IMR-90 (cell line): ENCODE measurements around the gene HCN4. TPM values are rescaled to one million over a fixed set of nuclear protein-coding genes. Genes with fewer than 3 reads are reported as not detected.

ENCODE experiments used
- ATAC-seq: fragments of 200-7000 bp; cut with Tn5 transposase; 2 replicates; pipeline ENCODE4 v1.9.1; 2020; ENCODE audit warnings: low read depth, mild to moderate bottlenecking, moderate library complexity
- BruUV-seq: library from RNA; stranded (reverse); fragments of 400-500 nt; replicated peaks from 2 replicates; lab custom pipeline; 2021; lab: Mats Ljungman, UMichigan
- CTCF ChIA-PET: fragments of 300-600 bp; formaldehyde crosslinking; extraction: SDS; loops from one replicate; lab custom pipeline; 2021; ENCODE audit warnings: antibody characterized with exemption; lab: Yijun Ruan, JAX
- POLR2A ChIA-PET: fragments of 300-600 bp; sonication (Branson Sonifier 250); formaldehyde crosslinking; loops from one replicate; lab custom pipeline; 2022; ENCODE audit warnings: antibody characterized with exemption; ENCODE audit not compliant: unreplicated experiment; lab: Charles Lee
- DNase-seq: peaks from one replicate; pipeline ENCODE4 v3.0.0; 2013
- H2AFZ ChIP-seq: replicated peaks from 2 replicates; pipeline ENCODE3; 2013; ENCODE audit warnings: low read length, mild to moderate bottlenecking; ENCODE audit not compliant: poor library complexity
- H2AK5ac ChIP-seq: 2 replicates; pipeline ENCODE4 v1.6.1; 2013; ENCODE audit warnings: low read depth, low read length, inconsistent platforms
- H2AK9ac ChIP-seq: replicated peaks from 2 replicates; pipeline ENCODE3; 2013; ENCODE audit warnings: mild to moderate bottlenecking, low read depth, low read length, moderate library complexity; ENCODE audit not compliant: poor library complexity
- H2BK120ac ChIP-seq: 2 replicates; pipeline ENCODE4 v1.6.1; 2013; ENCODE audit warnings: low read depth, low read length, inconsistent platforms
- H2BK15ac ChIP-seq: 3 replicates; pipeline ENCODE4 v1.6.1; 2013; ENCODE audit warnings: low read depth, low read length, inconsistent platforms
- H2BK20ac ChIP-seq: 2 replicates; pipeline ENCODE4 v1.6.1; 2013; ENCODE audit warnings: low read depth, mild to moderate bottlenecking, inconsistent platforms, low read length, moderate library complexity
- H2BK5ac ChIP-seq: 2 replicates; pipeline ENCODE4 v1.6.1; 2013; ENCODE audit warnings: mild to moderate bottlenecking, low read depth, low read length, inconsistent platforms; ENCODE audit not compliant: poor library complexity, severe bottlenecking
- H3K14ac ChIP-seq: replicated peaks from 2 replicates; pipeline ENCODE4 v1.6.1; 2013; ENCODE audit warnings: low read depth, low read length, inconsistent platforms
- H3K18ac ChIP-seq: 2 replicates; pipeline ENCODE4 v1.6.1; 2013; ENCODE audit warnings: low read depth, low read length, control low read depth
- H3K23ac ChIP-seq: 2 replicates; pipeline ENCODE4 v1.6.1; 2013; ENCODE audit warnings: low read depth, low read length, inconsistent platforms
- H3K27ac ChIP-seq: 2 replicates; pipeline ENCODE4 v1.5.1; 2013; ENCODE audit warnings: mild to moderate bottlenecking, control low read depth, low read length; ENCODE audit not compliant: insufficient read depth
- H3K27me3 ChIP-seq: 2 replicates; pipeline ENCODE4 v1.6.1; 2013; ENCODE audit warnings: low read length; ENCODE audit not compliant: control insufficient read depth, insufficient read depth
- H3K36me3 ChIP-seq: 2 replicates; pipeline ENCODE4 v1.6.1; 2013; ENCODE audit warnings: low read length, mixed read lengths; ENCODE audit not compliant: control insufficient read depth, insufficient read depth
- H3K4ac ChIP-seq: 2 replicates; pipeline ENCODE4 v1.6.1; 2013; ENCODE audit warnings: low read depth, low read length, inconsistent platforms
- H3K4me1 ChIP-seq: 2 replicates; pipeline ENCODE4 v1.6.1; 2013; ENCODE audit warnings: low read length, mixed read lengths; ENCODE audit not compliant: control insufficient read depth, insufficient read depth
- H3K4me2 ChIP-seq: 2 replicates; pipeline ENCODE4 v1.6.1; 2013; ENCODE audit warnings: low read depth, mild to moderate bottlenecking, control low read depth, low read length, moderate library complexity
- H3K4me3 ChIP-seq: 2 replicates; pipeline ENCODE4 v1.5.1; 2013; ENCODE audit warnings: low read depth, mild to moderate bottlenecking, control low read depth, low read length, moderate library complexity; ENCODE audit not compliant: insufficient read depth
- H3K56ac ChIP-seq: 2 replicates; pipeline ENCODE4 v1.6.1; 2013; ENCODE audit warnings: low read length, inconsistent platforms; ENCODE audit not compliant: insufficient read depth; ENCODE audit errors: extremely low read depth
- H3K79me1 ChIP-seq, 2 experiments: 2 replicates each; pipeline ENCODE4 v1.6.1; 2013; ENCODE audit warnings: low read length in 2 of 2, inconsistent platforms in 1 of 2, low read depth in 1 of 2
- H3K9ac ChIP-seq: 2 replicates; pipeline ENCODE4 v1.6.1; 2013; ENCODE audit warnings: low read depth, low read length, control low read depth
- H3K9me1 ChIP-seq: 2 replicates; pipeline ENCODE4 v1.6.1; 2013; ENCODE audit warnings: low read length, inconsistent platforms; ENCODE audit not compliant: insufficient read depth
- H3K9me3 ChIP-seq: 2 replicates; pipeline ENCODE4 v1.6.1; 2013; ENCODE audit warnings: low read length; ENCODE audit not compliant: control insufficient read depth, insufficient read depth
- H4K20me1 ChIP-seq: 2 replicates; pipeline ENCODE4 v1.6.1; 2013; ENCODE audit warnings: low read length, inconsistent platforms; ENCODE audit not compliant: insufficient read depth
- H4K5ac ChIP-seq: 2 replicates; pipeline ENCODE4 v1.6.1; 2013; ENCODE audit warnings: mild to moderate bottlenecking, low read depth, low read length, control low read depth
- H4K8ac ChIP-seq, 2 experiments: 2 replicates each; pipeline ENCODE4 v1.6.1; 2013; ENCODE audit warnings: low read depth in 2 of 2, low read length in 2 of 2, control low read depth in 1 of 2, inconsistent platforms in 1 of 2
- H4K91ac ChIP-seq: 2 replicates; pipeline ENCODE4 v1.6.1; 2013; ENCODE audit warnings: low read depth, low read length, inconsistent platforms; ENCODE audit not compliant: insufficient read depth
- BHLHE40 ChIP-seq: fragments of 150-350 bp; IDR thresholded peaks from 2 replicates; pipeline ENCODE4 v1.6.1; 2016; ENCODE audit warnings: mild to moderate bottlenecking, low read depth, low read length
- CEBPB ChIP-seq: IDR thresholded peaks from 2 replicates; pipeline ENCODE4 v1.6.1; 2012; ENCODE audit warnings: low read depth, low read length, improper control_type of control experiment
- CHD1 ChIP-seq: IDR thresholded peaks from 2 replicates; pipeline ENCODE4 v1.6.1; 2012; ENCODE audit warnings: low read depth, low read length, improper control_type of control experiment
- MAFK ChIP-seq: IDR thresholded peaks from 2 replicates; pipeline ENCODE4 v1.6.1; 2012; ENCODE audit warnings: low read depth, low read length, improper control_type of control experiment
- MAZ ChIP-seq: IDR thresholded peaks from 2 replicates; pipeline ENCODE4 v1.6.1; 2012; ENCODE audit warnings: low read depth, mild to moderate bottlenecking, low read length, improper control_type of control experiment, moderate library complexity, borderline replicate concordance
- MXI1 ChIP-seq: IDR thresholded peaks from 2 replicates; pipeline ENCODE4 v1.6.1; 2012; ENCODE audit warnings: low read depth, mild to moderate bottlenecking, low read length, moderate library complexity, borderline replicate concordance
- NFE2L2 ChIP-seq: fragments of 150-350 bp; IDR thresholded peaks from 2 replicates; pipeline ENCODE4 v1.6.1; 2016; ENCODE audit warnings: low read depth, mild to moderate bottlenecking, low read length
- POLR2A ChIP-seq: IDR thresholded peaks from 2 replicates; pipeline ENCODE4 v1.6.1; 2012; ENCODE audit warnings: mild to moderate bottlenecking, low read depth, low read length
- RAD21 ChIP-seq: IDR thresholded peaks from 2 replicates; pipeline ENCODE4 v1.6.1; 2012; ENCODE audit warnings: low read length, improper control_type of control experiment
- RFX5 ChIP-seq: IDR thresholded peaks from 2 replicates; pipeline ENCODE4 v1.8.0; 2012; ENCODE audit warnings: low read depth, mild to moderate bottlenecking, low read length, moderate library complexity
- SMC3 ChIP-seq: fragments of 150-350 bp; IDR thresholded peaks from 2 replicates; pipeline ENCODE4 v1.6.1; 2016; ENCODE audit warnings: low read depth, mild to moderate bottlenecking, antibody characterized with exemption, low read length, moderate library complexity
- WGBS, 2 experiments: methylation state at CpG; one replicate each; pipeline versions ENCODE4 v1.1.5 to v1.1.7; 2013; ENCODE audit warnings: missing lambda C conversion rate in 2 of 2; ENCODE audit not compliant: insufficient read length in 1 of 2; ENCODE audit errors: extremely low coverage in 2 of 2; 5-methylcytosine and 5-hydroxymethylcytosine counted together
- dilution Hi-C: fragments of 300-500 bp; cut with HindIII; formaldehyde crosslinking; loops from one replicate; pipeline ENCODE4 v1.14.3; 2018; ENCODE audit warnings: low sequenced_read_pairs; ENCODE audit not compliant: unreplicated experiment
- in situ Hi-C: fragments of 300-500 bp; cut with MboI; formaldehyde crosslinking; loops from 3 replicates; pipeline ENCODE4 v1.14.3; 2019; ENCODE audit warnings: low sequenced_read_pairs, inconsistent platforms, mixed read lengths
- intact Hi-C: fragments of 100-400 bp; cut with micrococcal nuclease; formaldehyde crosslinking; loops from 2 replicates; pipeline ENCODE4 v1.10.0; 2022
- polyA plus RNA-seq, 3 experiments: library from polyadenylated mRNA; depleted of rRNA; stranded (reverse); fragments of >200 nt; gene quantifications; 2 replicates each; pipeline ENCODE4 v1.2.3, GENCODE V29; 2012; ENCODE audit warnings: low replicate concordance in 1 of 3
- total RNA-seq: library from RNA; depleted of rRNA; stranded (reverse); fragments of >200 nt; gene quantifications from 2 replicates; pipeline ENCODE4 v1.2.3, GENCODE V29; 2012
- TF ChIP-seq, protein P1 (sequence below): fragments of 150-350 bp; IDR thresholded peaks from 2 replicates; pipeline ENCODE4 v1.6.1; 2016; ENCODE audit warnings: low read depth, mild to moderate bottlenecking, low read length, moderate library complexity, borderline replicate concordance
- TF ChIP-seq, protein P2 (sequence below): conservative IDR thresholded peaks from 2 replicates; pipeline ENCODE4 v1.5.1; 2012; ENCODE audit warnings: mild to moderate bottlenecking, low read depth, low read length, improper control_type of control experiment

Gene HCN4
- total and polyA plus RNA-seq, 2 of the 4 experiments (the other 2 are of a cell fraction): not detected

DNA sequence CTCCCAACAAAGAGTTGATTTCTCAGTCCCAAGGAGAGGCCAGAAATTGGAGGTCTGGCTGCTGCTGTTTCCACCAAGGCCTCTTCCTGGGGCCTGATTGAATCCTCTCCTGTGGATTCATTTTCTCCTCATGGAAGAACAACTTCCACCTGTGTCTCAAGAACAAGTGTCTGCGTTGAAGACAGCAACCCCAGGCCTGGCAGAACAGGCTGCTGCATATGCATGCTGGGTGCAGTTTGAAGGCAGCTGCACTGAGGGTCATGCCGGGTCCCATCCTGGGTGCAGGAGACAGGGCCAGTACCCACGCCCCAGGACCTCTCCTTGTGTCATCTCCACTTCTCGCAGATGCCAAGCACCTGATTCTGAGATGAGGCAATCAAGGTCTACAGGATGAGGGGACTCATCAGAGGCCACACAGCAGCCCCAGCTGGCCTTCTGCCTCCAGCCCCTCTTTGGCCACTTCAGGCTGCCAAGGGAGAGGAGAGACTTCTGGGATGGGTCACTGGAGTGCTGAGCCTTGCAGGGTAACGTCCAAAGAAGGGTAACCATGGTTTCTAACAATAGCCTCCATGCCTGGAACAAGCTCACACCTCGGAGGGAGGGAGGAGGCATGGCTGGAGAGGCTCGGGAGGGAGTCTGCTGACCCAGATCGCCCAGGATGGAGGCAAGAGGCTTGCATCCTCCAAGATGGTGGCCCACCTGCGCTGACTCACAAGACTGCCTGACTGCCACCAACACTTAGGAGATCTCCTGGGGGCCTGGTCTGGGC lies 30.0 kb downstream of the HCN4 start:
- no peak overlapping the region for H3K14ac ChIP-seq
- no peak overlapping the region for H3K4ac ChIP-seq
- no peak overlapping the region for H2AK9ac ChIP-seq
- TF ChIP-seq RAD21 (no peak), CHD1 (no peak), MAZ (no peak), NFE2L2 (no peak), MAFK (no peak), CEBPB (no peak), SMC3 (no peak), RFX5 (no peak), POLR2A (no peak), MXI1 (no peak), BHLHE40 (no peak)
- TF ChIP-seq, protein P1, sequence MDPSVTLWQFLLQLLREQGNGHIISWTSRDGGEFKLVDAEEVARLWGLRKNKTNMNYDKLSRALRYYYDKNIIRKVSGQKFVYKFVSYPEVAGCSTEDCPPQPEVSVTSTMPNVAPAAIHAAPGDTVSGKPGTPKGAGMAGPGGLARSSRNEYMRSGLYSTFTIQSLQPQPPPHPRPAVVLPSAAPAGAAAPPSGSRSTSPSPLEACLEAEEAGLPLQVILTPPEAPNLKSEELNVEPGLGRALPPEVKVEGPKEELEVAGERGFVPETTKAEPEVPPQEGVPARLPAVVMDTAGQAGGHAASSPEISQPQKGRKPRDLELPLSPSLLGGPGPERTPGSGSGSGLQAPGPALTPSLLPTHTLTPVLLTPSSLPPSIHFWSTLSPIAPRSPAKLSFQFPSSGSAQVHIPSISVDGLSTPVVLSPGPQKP: no peak
- TF ChIP-seq, protein P2, sequence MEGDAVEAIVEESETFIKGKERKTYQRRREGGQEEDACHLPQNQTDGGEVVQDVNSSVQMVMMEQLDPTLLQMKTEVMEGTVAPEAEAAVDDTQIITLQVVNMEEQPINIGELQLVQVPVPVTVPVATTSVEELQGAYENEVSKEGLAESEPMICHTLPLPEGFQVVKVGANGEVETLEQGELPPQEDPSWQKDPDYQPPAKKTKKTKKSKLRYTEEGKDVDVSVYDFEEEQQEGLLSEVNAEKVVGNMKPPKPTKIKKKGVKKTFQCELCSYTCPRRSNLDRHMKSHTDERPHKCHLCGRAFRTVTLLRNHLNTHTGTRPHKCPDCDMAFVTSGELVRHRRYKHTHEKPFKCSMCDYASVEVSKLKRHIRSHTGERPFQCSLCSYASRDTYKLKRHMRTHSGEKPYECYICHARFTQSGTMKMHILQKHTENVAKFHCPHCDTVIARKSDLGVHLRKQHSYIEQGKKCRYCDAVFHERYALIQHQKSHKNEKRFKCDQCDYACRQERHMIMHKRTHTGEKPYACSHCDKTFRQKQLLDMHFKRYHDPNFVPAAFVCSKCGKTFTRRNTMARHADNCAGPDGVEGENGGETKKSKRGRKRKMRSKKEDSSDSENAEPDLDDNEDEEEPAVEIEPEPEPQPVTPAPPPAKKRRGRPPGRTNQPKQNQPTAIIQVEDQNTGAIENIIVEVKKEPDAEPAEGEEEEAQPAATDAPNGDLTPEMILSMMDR: no peak
- BruUV-seq: no TSS peak
- ChIA-PET CTCF (no interaction called here), POLR2A (no interaction called here)
- H3K9me3 ChIP-seq: peaks cover 3% of the 10 kb centered on the region
- no peak overlapping the region for H3K4me2 ChIP-seq
- no peak overlapping the region for H3K4me3 ChIP-seq
- H4K91ac ChIP-seq: no peak overlapping the region
- no peak overlapping the region for H3K9ac ChIP-seq
- H4K20me1 ChIP-seq: no peaks in the 10 kb centered on the region; the same call in 1 of the 2 replicates
- H3K18ac ChIP-seq: no peak overlapping the region
- H3K36me3 ChIP-seq: no peaks in the 10 kb centered on the region
- H3K79me1 ChIP-seq: no peaks in the 10 kb centered on the region
- H2BK5ac ChIP-seq: no peak overlapping the region
- no peak overlapping the region for H2BK20ac ChIP-seq
- H3K4me1 ChIP-seq: no peaks in the 10 kb centered on the region
- WGBS, 2 experiments: 28% methylated on average over 2 of the region's 9 CpGs; no CpG with 5 or more reads in 1 of the 2 experiments
- H3K27ac ChIP-seq: no peak overlapping the region
- H4K5ac ChIP-seq: no peak overlapping the region
- H2AFZ ChIP-seq: no peak overlapping the region
- intact Hi-C loops (no loop called here), dilution Hi-C loops (no loop called here), in situ Hi-C loops (no loop called here)
- H2BK120ac ChIP-seq: no peak overlapping the region
- H2AK5ac ChIP-seq: no peak overlapping the region
- no peak overlapping the region for H3K56ac ChIP-seq
- no peak overlapping the region for H4K8ac ChIP-seq
- DNase-seq (no peak), ATAC-seq (no peak)
- H3K9me1 ChIP-seq: no peaks in the 10 kb centered on the region
- no peak overlapping the region for H3K23ac ChIP-seq
- no peak overlapping the region for H2BK15ac ChIP-seq
- peaks cover 47% of the 10 kb centered on the region for H3K27me3 ChIP-seq
